RWPE2 (cell line): ENCODE data around the gene LSM12.
A peak's percentile ranks its signal among the peaks of the same experiment; 100 is the strongest.
"Not testable (repeated sequence)": the region's sequence is repeated elsewhere in the genome, so short reads cannot be mapped to it uniquely, and the experiment has no call there.

Experiments
- ATAC-seq: fragments of 200-7000 bp; cut with Tn5 transposase; 3 replicates; pipeline ENCODE4 v1.9.1; 2021; ENCODE audit warnings: low read depth
- DNase-seq: peaks from one replicate; pipeline ENCODE4 v3.0.0-alpha.2; 2020; ENCODE audit warnings: low spot score
- H3K27ac ChIP-seq: fragments of 450-650 bp; 2 replicates; pipeline ENCODE4 v1.5.1; 2017; ENCODE audit warnings: mild to moderate bottlenecking; ENCODE audit not compliant: poor library complexity, severe bottlenecking
- H3K27me3 ChIP-seq: fragments of 250-450 bp; sonication (Bioruptor Pico); 2 replicates; pipeline ENCODE4 v1.5.1; 2021; ENCODE audit warnings: mild to moderate bottlenecking, moderate library complexity; ENCODE audit not compliant: insufficient read depth, poor library complexity, severe bottlenecking
- H3K36me3 ChIP-seq: fragments of 250-450 bp; sonication (Bioruptor Pico); 2 replicates; pipeline ENCODE4 v1.5.1; 2020; ENCODE audit warnings: low read depth, mild to moderate bottlenecking, moderate library complexity
- H3K4me1 ChIP-seq: fragments of 250-450 bp; sonication (Bioruptor Pico); 2 replicates; pipeline ENCODE4 v1.5.1; 2021; ENCODE audit warnings: mild to moderate bottlenecking, moderate library complexity; ENCODE audit not compliant: insufficient read depth, poor library complexity, severe bottlenecking
- H3K4me3 ChIP-seq: fragments of 250-450 bp; sonication (Bioruptor Pico); 2 replicates; pipeline ENCODE4 v1.5.1; 2021; ENCODE audit warnings: mild to moderate bottlenecking, moderate library complexity; ENCODE audit not compliant: severe bottlenecking
- H3K9me3 ChIP-seq: fragments of 250-450 bp; sonication (Bioruptor Pico); 2 replicates; pipeline ENCODE4 v1.5.1; 2021; ENCODE audit warnings: mild to moderate bottlenecking, moderate library complexity; ENCODE audit not compliant: severe bottlenecking
- TF ChIP-seq, protein P1 (sequence below): fragments of 450-650 bp; IDR thresholded peaks from one replicate; pipeline ENCODE4 v1.5.1; 2017; ENCODE audit warnings: mild to moderate bottlenecking, moderate library complexity; ENCODE audit not compliant: poor library complexity, severe bottlenecking

The LSM12 gene

DNA sequence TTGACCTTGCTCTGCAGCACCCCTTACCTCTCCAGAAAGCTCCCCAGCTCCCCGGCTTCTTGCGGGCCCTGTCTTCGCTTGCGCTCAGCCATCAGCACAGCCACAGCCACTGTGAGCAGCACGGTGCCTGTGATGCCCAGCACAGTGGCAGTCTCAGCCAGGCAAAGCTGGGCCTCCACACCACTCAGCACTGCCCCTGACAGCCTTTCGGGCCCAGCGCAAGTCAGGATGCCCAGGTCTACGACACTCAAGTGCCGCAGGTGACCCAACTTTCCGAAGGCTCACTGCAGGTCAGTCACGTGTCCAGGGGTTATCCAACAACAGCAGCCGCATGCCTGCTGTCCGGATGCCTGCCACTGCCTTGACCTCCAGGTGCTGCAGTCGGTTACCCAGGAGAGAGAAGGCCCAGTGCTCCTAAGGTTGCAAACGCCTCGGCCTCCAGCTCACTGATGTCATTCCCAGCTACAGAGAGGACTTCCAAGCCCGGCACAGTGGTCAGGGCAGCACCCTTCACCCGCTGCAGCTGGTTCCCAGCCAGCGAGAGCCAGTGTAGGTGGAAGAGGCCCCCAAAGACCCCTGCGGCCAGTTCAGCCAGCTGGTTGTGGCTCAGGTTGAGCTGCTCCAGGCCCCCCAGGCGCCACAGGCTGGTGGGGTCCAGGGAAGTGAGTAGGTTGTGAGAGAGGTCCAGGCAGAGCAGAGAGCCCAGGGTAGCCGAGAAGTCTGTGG lies 42.8 kb downstream of the LSM12 start:
- TF ChIP-seq, protein P1, sequence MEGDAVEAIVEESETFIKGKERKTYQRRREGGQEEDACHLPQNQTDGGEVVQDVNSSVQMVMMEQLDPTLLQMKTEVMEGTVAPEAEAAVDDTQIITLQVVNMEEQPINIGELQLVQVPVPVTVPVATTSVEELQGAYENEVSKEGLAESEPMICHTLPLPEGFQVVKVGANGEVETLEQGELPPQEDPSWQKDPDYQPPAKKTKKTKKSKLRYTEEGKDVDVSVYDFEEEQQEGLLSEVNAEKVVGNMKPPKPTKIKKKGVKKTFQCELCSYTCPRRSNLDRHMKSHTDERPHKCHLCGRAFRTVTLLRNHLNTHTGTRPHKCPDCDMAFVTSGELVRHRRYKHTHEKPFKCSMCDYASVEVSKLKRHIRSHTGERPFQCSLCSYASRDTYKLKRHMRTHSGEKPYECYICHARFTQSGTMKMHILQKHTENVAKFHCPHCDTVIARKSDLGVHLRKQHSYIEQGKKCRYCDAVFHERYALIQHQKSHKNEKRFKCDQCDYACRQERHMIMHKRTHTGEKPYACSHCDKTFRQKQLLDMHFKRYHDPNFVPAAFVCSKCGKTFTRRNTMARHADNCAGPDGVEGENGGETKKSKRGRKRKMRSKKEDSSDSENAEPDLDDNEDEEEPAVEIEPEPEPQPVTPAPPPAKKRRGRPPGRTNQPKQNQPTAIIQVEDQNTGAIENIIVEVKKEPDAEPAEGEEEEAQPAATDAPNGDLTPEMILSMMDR, result no peak
- no peak overlapping the region for H3K4me3 ChIP-seq
- H3K4me1 ChIP-seq, result no peaks in the 10 kb centered on the region
- no peaks in the 10 kb centered on the region for H3K27me3 ChIP-seq
- H3K27ac ChIP-seq, result no peak overlapping the region
- DNase-seq (no peak), ATAC-seq (no peak)
- no peaks in the 10 kb centered on the region for H3K9me3 ChIP-seq
- peaks cover 29% of the 10 kb centered on the region for H3K36me3 ChIP-seq

- TF ChIP-seq, protein P1, result no peak
- DNase-seq, result no peak
- ATAC-seq, result no peak
- Histone ChIP-seq H3K9me3 (no peaks in the 10 kb centered on the region), H3K27ac (no peak overlapping the region), H3K4me1 (no peaks in the 10 kb centered on the region), H3K36me3 (peaks cover 18% of the 10 kb centered on the region), H3K4me3 (no peak overlapping the region), H3K27me3 (no peaks in the 10 kb centered on the region)
Measured at GRCh38 chr17:44022246-44022645, 44.2 kb downstream of the LSM12 start.

DNA sequence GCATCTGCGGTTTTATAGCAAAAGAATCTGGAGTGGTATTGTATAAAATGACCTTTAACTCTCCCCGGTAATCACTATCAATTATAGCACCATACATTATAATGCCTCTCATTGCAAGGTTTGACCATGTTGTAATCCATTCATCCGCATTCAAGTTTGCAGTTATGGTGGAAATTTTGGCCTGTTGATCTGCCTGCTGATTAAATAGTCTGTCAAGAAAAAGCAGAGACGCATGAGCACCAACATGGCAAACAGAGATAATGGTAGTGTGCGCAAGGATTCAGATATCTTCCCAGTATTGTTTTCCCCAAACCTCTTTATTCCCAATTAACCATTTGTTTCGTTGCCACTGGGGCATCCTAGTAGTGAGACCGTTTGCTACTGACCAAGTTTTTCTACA lies 45.2 kb downstream of the LSM12 start:
- H3K27me3 ChIP-seq, DNase-seq, H3K4me1 ChIP-seq, H3K9me3 ChIP-seq, H3K27ac ChIP-seq, ATAC-seq, H3K4me3 ChIP-seq: not testable (repeated sequence)
- peaks cover 15% of the 10 kb centered on the region for H3K36me3 ChIP-seq

DNA sequence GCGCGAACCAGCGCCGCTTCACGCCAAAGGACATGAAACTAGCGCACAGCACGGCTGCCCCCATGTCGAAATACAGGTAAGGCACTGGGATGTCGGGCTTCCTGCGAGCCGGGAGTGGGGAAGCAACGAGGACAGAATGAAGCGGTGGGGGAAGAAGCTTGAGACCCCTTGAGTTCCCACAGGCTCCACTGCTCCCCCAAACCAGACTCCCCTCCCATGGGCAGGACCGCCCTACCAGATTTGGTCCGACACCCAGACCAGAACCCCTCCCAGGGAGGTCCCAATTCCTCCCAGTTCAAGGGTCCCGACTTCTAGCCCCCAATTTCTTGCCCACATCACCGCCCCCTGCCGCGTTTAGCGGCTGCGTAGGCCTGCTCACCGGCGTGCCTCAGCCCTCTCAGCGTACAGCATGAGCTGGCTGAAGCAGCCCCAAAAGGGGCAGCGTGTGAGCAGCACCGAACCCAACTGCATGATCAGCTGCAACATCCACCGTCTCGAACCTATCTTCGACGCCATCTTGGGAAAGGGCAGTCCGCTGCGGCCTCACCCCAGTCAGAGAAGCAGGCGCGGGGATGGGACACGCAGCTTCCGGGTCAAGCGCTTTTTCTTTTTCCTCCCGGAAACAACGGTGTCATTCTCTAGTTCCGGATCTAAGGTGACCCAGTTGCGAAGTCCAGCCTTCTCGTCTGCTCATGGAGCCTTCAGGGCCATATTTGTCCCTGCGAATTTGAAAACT lies 51.9 kb downstream of the LSM12 start, which contains the start of gene TMEM101:
Gene TMEM101 (minus strand): TSS at position 527 of the 736 bp plus-strand sequence. CDS start 11 bp downstream, at position 516.
- peak within 1 kb of the TSS; percentile 88 for H3K4me3 ChIP-seq

GRCh38 chr17:44014133-44014436 lies 52.4 kb downstream of the LSM12 start:
- H3K36me3 ChIP-seq, result peaks cover 16% of the 10 kb centered on the region
- no peaks in the 10 kb centered on the region for H3K27me3 ChIP-seq
- peak overlapping the region; percentile 51 for H3K27ac ChIP-seq
- no peaks in the 10 kb centered on the region for H3K9me3 ChIP-seq
- no peak for DNase-seq
- H3K4me1 ChIP-seq, result no peaks in the 10 kb centered on the region
- TF ChIP-seq, protein P1, result no peak
- no peak for ATAC-seq
- peak overlapping the region; percentile 88 for H3K4me3 ChIP-seq

More for the DNA sequence above, 51.9 kb downstream of the LSM12 start, which contains the start of gene TMEM101:
- DNase-seq, result peak; percentile 92
- Histone ChIP-seq H3K27ac (peak within 1 kb of the TSS; percentile 51), H3K4me1 (no peaks in the 10 kb centered on the region), H3K27me3 (no peaks in the 10 kb centered on the region), H3K9me3 (no peaks in the 10 kb centered on the region), H3K36me3 (peaks cover 12% of the 10 kb centered on the region)
- TF ChIP-seq, protein P1, result no peak
- peak; percentile 86 for ATAC-seq
